ENCODE results near the gene CFB.
"Not testable (repeated sequence)": the region's sequence is repeated elsewhere in the genome, so short reads cannot be mapped to it uniquely, and the experiment has no call there.

The CFB gene

DNA sequence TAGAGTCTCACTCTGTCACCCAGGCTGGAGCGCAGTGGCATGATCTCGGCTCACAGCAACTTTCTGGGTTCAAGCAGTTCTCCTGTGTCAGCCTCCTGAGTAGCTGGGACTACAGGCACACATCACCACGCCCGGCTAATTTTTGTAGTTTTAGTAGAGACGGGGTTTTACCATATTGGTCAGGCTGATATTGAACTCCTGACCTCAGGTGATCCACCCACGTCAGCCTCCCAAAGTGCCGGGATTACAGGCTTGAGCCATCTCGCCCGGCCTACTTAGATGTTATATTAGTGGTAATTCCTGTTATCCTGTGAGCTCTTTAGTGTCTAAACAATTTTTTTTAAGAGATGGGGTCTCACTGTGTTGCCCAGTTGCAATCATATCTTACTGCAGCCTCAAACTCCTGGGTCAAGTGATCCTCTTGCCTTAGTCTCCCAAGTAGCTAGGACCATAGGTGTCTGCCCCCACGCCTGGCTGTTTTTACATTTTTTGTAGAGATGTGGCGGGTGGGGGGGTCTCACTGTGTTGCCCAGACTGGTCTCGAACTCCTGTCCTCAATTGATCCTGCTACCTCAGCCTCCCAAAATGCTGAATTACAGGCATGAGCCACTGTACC is 32.0 kb downstream of the CFB start:
- DNase-seq (ENCODE audit: low read depth): no peak
- TF ChIP-seq, protein P1, sequence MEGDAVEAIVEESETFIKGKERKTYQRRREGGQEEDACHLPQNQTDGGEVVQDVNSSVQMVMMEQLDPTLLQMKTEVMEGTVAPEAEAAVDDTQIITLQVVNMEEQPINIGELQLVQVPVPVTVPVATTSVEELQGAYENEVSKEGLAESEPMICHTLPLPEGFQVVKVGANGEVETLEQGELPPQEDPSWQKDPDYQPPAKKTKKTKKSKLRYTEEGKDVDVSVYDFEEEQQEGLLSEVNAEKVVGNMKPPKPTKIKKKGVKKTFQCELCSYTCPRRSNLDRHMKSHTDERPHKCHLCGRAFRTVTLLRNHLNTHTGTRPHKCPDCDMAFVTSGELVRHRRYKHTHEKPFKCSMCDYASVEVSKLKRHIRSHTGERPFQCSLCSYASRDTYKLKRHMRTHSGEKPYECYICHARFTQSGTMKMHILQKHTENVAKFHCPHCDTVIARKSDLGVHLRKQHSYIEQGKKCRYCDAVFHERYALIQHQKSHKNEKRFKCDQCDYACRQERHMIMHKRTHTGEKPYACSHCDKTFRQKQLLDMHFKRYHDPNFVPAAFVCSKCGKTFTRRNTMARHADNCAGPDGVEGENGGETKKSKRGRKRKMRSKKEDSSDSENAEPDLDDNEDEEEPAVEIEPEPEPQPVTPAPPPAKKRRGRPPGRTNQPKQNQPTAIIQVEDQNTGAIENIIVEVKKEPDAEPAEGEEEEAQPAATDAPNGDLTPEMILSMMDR (IDR thresholded peaks at IDR 0.05; ENCODE audit: control insufficient read depth, insufficient read depth, low read depth, low read length, missing control alignments): no peak
- H3K4me3 ChIP-seq (ENCODE audit: control insufficient read depth, low read depth, low read length): no peak overlapping the region

DNA sequence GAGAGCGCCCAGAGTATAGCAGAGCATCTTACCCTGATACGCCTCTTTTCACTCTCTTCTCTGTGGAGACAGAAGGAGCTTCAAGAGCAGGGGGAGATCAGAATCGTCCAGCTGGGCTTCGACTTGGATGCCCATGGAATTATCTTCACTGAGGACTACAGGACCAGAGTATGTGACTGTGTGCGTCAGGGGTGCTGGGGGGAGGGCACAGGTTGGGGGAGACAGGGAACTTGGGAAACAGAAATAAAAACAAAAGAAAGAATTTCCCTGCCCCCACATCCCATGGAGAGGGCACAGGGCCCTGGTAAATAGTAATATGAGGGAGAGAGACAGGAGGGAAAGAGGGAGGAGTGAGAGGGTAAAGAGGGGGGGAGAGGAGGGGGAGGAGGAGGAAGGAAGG is 32.9 kb downstream of the CFB start:
- DNase-seq (ENCODE audit: low read depth): no peak
- H3K4me3 ChIP-seq (ENCODE audit: control insufficient read depth, low read depth, low read length): no peak overlapping the region
- TF ChIP-seq, protein P1 (IDR thresholded peaks at IDR 0.05; ENCODE audit: control insufficient read depth, insufficient read depth, low read depth, low read length, missing control alignments): no peak

DNA sequence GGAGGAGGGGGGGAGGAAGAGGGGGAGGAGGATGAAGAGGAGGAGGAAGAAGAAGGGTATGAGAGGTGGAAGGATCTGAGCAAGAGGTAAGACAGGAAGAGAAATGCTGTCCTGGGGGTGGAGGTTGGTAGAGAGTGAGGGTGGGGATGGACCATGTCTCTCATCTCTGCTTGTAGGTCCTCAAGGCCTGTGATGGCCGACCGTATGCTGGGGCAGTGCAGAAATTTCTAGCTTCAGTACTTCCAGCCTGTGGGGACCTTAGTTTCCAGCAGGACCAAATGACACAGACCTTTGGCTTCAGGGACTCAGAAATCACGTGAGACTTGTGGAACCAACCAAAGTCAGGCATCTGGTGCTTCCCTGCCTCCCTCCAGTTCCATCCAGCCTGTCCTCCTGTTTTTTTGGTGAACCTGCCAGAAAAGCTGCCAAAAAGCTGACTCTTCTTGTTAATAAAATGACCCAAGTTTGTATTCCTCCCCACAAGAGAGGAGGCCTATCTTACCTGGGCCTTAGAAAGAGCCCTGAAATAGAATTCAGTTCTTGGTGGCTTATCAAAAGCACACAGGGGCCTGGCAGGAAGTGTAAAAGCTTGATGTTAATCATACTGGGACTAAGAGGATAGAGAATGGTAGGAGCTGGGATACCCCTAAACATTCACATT is 33.5 kb downstream of the CFB start:
- no peak for DNase-seq (ENCODE audit: low read depth)
- TF ChIP-seq, protein P1 (IDR thresholded peaks at IDR 0.05; ENCODE audit: control insufficient read depth, insufficient read depth, low read depth, low read length, missing control alignments): no peak
- H3K4me3 ChIP-seq (ENCODE audit: control insufficient read depth, low read depth, low read length): no peak overlapping the region

DNA sequence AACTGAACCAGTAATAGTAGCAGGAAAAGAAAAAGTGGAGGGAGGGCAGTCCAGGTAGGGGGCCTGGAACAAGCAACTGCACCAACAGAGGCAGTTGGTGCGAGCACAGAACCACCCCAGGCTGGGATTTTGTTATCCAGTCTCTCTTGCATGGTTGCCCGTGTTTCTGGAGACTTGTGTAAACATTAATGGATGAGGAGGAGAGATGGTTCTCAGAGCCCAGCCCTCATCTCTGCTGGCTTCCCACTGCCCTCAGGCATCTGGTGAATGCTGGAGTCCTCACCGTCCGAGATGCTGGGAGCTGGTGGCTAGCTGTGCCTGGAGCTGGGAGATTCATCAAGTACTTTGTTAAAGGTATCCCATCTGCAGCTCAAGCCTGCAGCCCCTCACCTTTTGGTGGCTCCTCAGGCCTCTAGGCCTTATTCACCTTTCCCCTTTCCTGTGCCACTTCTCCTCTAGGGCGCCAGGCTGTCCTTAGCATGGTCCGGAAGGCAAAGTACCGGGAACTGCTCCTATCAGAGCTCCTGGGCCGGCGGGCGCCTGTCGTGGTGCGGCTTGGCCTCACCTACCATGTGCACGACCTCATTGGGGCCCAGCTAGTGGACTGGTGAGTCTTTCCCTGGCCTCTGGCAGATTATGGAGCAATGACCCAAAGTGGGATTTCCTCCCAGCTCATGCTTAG is 34.4 kb downstream of the CFB start:
- not testable (repeated sequence) for DNase-seq (ENCODE audit: low read depth)

DNA sequence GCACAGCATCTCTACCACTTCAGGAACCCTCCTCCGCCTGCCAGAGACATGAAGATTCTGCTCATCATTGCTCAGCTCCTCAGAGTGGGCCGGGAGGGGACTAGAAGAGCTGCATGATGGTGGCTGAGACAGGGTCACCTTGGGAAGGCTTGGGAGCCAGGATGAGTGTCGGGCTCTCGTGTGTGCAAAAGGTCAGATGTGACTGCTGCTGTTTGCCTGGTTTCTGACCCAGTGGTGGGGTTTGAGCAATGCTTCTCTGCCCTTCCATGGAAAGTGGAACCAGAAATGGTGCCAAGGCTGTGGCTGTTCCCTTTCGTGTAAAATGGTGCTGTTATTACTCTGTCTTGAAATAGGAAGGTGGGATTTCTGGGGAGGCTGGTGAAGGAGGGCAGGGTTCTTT is 35.1 kb downstream of the CFB start:
- H3K4me3 ChIP-seq (ENCODE audit: control insufficient read depth, low read depth, low read length); DNase-seq (ENCODE audit: low read depth): not testable (repeated sequence)

More for the DNA sequence above, 34.4 kb downstream of the CFB start:
- not testable (repeated sequence) for H3K4me3 ChIP-seq (ENCODE audit: control insufficient read depth, low read depth, low read length)

DNA sequence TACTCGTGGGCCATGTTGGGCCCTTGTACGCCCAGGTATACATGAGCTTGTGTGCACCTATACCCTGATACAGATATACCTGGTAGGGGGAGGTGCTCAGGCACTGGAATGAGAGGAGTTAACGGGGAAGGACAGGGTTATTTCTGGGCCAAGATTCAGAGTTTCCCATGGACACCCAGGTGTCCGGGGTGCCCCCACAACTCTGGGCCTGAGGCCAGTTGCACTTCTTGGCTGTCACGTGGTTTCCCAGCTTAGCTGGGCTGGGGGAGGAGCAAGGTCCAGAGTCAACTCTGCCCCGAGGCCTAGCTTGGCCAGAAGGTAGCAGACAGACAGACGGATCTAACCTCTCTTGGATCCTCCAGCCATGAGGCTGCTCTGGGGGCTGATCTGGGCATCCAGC is 35.8 kb downstream of the CFB start, which contains the start of gene C4A:
TSS of gene C4A (plus strand) at position 314 of the 400 bp plus-strand sequence. CDS start at position 365, 51 bp downstream.
- H3K4me3 ChIP-seq (ENCODE audit: control insufficient read depth, low read depth, low read length); DNase-seq (ENCODE audit: low read depth): not testable (repeated sequence)

DNA sequence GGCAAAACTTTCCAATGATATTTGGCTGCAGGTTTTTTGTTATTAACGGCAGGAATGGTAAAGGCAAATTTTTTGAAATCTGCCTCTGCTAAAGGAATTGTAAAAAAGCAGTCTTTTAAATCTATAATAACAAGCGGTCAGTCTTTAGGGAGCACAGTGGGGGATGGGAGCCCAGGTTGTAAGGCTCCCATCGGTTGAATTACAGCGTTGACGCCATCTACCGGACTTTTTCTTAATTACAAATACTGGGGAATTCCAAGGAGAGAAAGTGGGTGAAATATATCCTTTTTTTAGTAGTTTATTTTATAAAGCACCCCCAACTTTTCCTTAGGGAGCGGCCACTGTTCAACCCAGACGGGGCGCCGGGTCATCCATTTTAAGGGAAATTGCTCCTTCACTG is 43.5 kb downstream of the CFB start:
- not testable (repeated sequence) for H3K4me3 ChIP-seq (ENCODE audit: control insufficient read depth, low read depth, low read length); DNase-seq (ENCODE audit: low read depth)

DNA sequence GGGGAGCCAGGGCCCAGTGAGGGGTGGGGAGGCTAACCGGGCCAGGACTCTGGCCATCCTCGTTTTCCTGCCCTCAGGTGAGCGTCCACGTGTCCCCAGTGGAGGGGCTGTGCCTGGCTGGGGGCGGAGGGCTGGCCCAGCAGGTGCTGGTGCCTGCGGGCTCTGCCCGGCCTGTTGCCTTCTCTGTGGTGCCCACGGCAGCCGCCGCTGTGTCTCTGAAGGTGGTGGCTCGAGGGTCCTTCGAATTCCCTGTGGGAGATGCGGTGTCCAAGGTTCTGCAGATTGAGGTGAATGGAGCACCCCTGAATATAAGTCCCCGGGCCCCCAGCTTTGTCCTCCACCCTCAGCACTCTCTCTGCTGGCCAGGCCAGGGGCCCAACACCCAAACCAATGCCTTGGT is 48.5 kb downstream of the CFB start:
- not testable (repeated sequence) for H3K4me3 ChIP-seq (ENCODE audit: control insufficient read depth, low read depth, low read length); DNase-seq (ENCODE audit: low read depth)

DNA sequence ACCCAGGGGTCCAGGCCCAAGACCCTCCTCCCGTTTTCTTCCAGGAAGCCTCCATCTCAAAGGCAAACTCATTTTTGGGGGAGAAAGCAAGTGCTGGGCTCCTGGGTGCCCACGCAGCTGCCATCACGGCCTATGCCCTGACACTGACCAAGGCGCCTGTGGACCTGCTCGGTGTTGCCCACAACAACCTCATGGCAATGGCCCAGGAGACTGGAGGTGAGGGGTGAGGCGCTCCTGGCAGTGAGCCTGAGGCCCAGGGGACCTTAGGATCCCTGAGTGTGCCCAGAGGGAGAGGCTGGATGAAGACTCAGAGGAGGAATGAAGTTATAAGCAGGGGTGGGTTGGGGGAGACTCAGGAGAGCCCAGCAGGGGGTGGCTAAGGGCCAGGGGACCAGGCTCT is 50.5 kb downstream of the CFB start:
- H3K4me3 ChIP-seq (ENCODE audit: control insufficient read depth, low read depth, low read length); DNase-seq (ENCODE audit: low read depth): not testable (repeated sequence)

Data from AG09309 (cell line).